GM12878 (cell line): ENCODE measurements around the gene CDON.

ENCODE experiments used
- JUND ChIP-seq: IDR thresholded peaks from 2 replicates; pipeline ENCODE4 v1.6.1; 2012; ENCODE audit warnings: low read depth, mild to moderate bottlenecking, low read length, improper control_type of control experiment, moderate library complexity
- POLR2A ChIP-seq: IDR thresholded peaks from 2 replicates; pipeline ENCODE4 v1.6.1; 2011; ENCODE audit warnings: low read depth, mild to moderate bottlenecking, low read length
- RAD21 ChIP-seq: IDR thresholded peaks from 2 replicates; pipeline ENCODE4 v1.6.1; 2011; ENCODE audit warnings: mild to moderate bottlenecking, low read depth, low read length, moderate library complexity; ENCODE audit not compliant: insufficient read depth
- TF ChIP-seq, protein P1 (sequence below), 3 experiments: IDR thresholded peaks in 2 of 3; conservative IDR thresholded peaks in 1 of 3; 2 replicates each; pipeline ENCODE4 v1.5.1; 2011; ENCODE audit warnings: low read depth in 3 of 3, low read length in 3 of 3, mild to moderate bottlenecking in 3 of 3, control low read depth in 2 of 3, moderate library complexity in 2 of 3, inconsistent platforms in 1 of 3, mixed read lengths in 1 of 3; ENCODE audit not compliant: control insufficient read depth in 2 of 3, insufficient read depth in 1 of 3; ENCODE audit errors: extremely low read depth in 1 of 3

DNA sequence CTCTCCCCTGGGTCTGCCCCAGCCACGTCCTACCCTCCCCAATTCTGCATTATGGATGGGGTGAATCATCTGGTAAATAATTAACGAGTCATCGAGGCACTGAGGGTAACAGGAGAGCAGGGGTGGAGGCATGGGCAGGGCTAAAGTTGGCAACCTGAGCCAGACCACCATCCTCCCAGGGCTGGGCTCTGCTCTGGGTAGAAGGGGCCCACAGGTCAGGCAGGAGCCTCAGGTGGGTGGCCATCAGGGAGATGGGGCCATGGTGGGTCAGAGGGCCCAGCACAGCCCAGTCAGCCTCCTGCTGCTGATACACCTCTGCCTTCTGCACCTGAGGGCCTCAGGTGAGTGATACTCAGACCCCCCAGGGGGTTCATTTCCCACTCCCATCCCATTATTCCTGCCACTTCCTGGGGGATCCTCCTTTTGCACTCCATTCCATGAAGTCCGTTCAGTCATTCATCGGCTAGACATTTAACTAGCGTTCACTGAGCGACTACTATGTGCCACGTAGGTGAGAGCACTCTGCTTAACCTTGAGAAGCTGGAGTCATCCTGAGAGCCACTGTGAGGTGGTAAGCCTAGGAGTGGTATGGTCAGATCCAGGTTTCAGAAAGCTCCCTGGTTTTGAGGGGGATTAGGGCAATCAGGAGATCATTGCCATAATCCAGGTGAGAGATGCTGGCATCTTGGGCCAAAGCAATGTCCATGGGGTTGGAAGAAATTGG, 116.7 kb downstream of the CDON start, which contains the start of gene VSIG10L2:
- TF ChIP-seq, protein P1, sequence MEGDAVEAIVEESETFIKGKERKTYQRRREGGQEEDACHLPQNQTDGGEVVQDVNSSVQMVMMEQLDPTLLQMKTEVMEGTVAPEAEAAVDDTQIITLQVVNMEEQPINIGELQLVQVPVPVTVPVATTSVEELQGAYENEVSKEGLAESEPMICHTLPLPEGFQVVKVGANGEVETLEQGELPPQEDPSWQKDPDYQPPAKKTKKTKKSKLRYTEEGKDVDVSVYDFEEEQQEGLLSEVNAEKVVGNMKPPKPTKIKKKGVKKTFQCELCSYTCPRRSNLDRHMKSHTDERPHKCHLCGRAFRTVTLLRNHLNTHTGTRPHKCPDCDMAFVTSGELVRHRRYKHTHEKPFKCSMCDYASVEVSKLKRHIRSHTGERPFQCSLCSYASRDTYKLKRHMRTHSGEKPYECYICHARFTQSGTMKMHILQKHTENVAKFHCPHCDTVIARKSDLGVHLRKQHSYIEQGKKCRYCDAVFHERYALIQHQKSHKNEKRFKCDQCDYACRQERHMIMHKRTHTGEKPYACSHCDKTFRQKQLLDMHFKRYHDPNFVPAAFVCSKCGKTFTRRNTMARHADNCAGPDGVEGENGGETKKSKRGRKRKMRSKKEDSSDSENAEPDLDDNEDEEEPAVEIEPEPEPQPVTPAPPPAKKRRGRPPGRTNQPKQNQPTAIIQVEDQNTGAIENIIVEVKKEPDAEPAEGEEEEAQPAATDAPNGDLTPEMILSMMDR (IDR thresholded peaks at IDR 0.05 in 2 of 3, conservative IDR thresholded peaks at IDR 0.05 in 1 of 3; ENCODE audit: control insufficient read depth in 2 of 3, extremely low read depth in 1 of 3, insufficient read depth in 1 of 3, low read depth in 3 of 3, low read length in 3 of 3) = no peak
- TF ChIP-seq RAD21 (no peak), JUND (no peak), POLR2A (no peak)
